Measurements from ENCODE around the gene ZNF526. TPM values are rescaled to one million over a fixed set of nuclear protein-coding genes. Genes with fewer than 3 reads are reported as not detected.
"Not testable (repeated sequence)": the region's sequence is repeated elsewhere in the genome, so short reads cannot be mapped to it uniquely, and the experiment has no call there.

Gene ZNF526
- total and polyA plus RNA-seq, 2 donors from 2014 or later: 2.6 to 11.6 TPM

GRCh38 chr19:42255766-42256745, 35.9 kb downstream of the ZNF526 start:
- no peak for FAIRE-seq
- intact Hi-C loops (cut with DNase I): no loop called here
- DNase-seq: peak; percentile 59 to 88 (median 85)

DNA sequence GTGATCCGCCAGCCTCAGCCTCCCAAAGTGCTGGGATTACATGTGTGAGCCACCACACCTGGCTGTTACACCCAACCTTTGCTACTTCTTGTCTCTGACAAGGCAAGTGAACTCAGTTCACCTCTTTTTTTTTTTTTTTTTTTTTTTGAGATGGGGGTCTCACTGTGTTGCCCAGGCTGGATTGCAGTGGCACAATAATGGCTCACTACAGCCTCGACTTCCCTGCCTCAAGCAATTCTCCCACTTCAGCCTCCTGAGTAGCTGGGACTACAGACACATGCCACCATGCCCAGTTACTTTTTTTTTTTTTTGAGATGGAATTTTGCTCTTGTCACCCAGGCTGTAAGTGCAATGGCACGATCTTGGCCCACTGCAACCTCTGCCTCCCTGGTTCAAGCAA, 37.7 kb downstream of the ZNF526 start:
- H3K27me3 ChIP-seq (ENCODE audit: control insufficient read depth, insufficient read depth, low read length); H3K9me3 ChIP-seq (ENCODE audit: control insufficient read depth in 2 of 3, insufficient read depth in 1 of 3, low read length in 3 of 3); FAIRE-seq; intact Hi-C loops (cut with DNase I); H3K4me1 ChIP-seq (ENCODE audit: control insufficient read depth in 2 of 3, insufficient read depth in 2 of 3, low read depth in 1 of 3, low read length in 3 of 3); H3K9ac ChIP-seq (ENCODE audit: low read length in 3 of 3); H3K4me3 ChIP-seq (ENCODE audit: low read length in 3 of 3); H3K27ac ChIP-seq (ENCODE audit: low read depth in 2 of 2, low read length in 2 of 2); H3K36me3 ChIP-seq (ENCODE audit: control insufficient read depth in 2 of 3, insufficient read depth in 3 of 3, low read length in 3 of 3); DNase-seq: not testable (repeated sequence)

More at GRCh38 chr19:42255766-42256745, 35.9 kb downstream of the ZNF526 start:
- peaks cover 0 to 13% (median 12%) of the 10 kb centered on the region in 3 donors for H3K4me1 ChIP-seq (ENCODE audit: control insufficient read depth in 2 of 3, insufficient read depth in 2 of 3, low read depth in 1 of 3, low read length in 3 of 3)
- no peak for TF ChIP-seq CTCF (IDR thresholded peaks at IDR 0.05; ENCODE audit: borderline replicate concordance, extremely low read depth, insufficient read depth)
- H3K27me3 ChIP-seq (ENCODE audit: control insufficient read depth, insufficient read depth, low read length): no peaks in the 10 kb centered on the region
- no peaks in the 10 kb centered on the region for H3K36me3 ChIP-seq (ENCODE audit: control insufficient read depth in 2 of 3, insufficient read depth in 3 of 3, low read length in 3 of 3)
- H3K4me3 ChIP-seq (ENCODE audit: low read length in 3 of 3): peak overlapping the region; percentile 40 to 74 (median 65)
- peak overlapping the region; percentile 88 to 95 for H3K27ac ChIP-seq (ENCODE audit: low read depth in 2 of 2, low read length in 2 of 2)
- no peaks in the 10 kb centered on the region for H3K9me3 ChIP-seq (ENCODE audit: control insufficient read depth in 2 of 3, insufficient read depth in 1 of 3, low read length in 3 of 3)
- peak overlapping the region in 2 of 3 donors; percentile 29 to 91 for H3K9ac ChIP-seq (ENCODE audit: low read length in 3 of 3)

DNA sequence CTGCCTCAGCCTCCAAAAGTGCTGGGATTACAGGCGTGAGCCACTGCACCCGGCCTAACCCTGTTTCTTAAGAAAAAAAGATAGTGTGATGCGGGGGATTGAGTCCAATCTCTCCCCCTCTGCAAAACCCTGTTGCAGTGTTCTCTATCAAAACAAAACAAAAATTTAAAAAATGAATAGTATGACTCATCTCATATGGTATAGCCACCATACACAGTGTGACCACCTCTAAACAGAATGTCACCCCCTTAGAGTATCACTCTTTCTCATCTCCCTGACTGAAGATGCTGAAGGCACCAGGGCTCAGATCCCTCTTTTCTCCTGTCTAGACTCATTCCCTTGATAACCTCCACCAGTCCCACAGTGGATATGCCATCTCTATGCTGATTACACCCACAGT, 41.7 kb downstream of the ZNF526 start:
- no peak overlapping the region for H3K9ac ChIP-seq (ENCODE audit: low read length in 3 of 3)
- FAIRE-seq: no peak
- intact Hi-C loops (cut with DNase I): no loop called here
- no peak for DNase-seq
- H3K27me3 ChIP-seq (ENCODE audit: control insufficient read depth, insufficient read depth, low read length): no peaks in the 10 kb centered on the region
- TF ChIP-seq CTCF (IDR thresholded peaks at IDR 0.05; ENCODE audit: borderline replicate concordance, extremely low read depth, insufficient read depth): no peak
- no peaks in the 10 kb centered on the region for H3K36me3 ChIP-seq (ENCODE audit: control insufficient read depth in 2 of 3, insufficient read depth in 3 of 3, low read length in 3 of 3)
- H3K9me3 ChIP-seq (ENCODE audit: control insufficient read depth in 2 of 3, insufficient read depth in 1 of 3, low read length in 3 of 3): no peaks in the 10 kb centered on the region
- no peak overlapping the region for H3K27ac ChIP-seq (ENCODE audit: low read depth in 2 of 2, low read length in 2 of 2)
- H3K4me3 ChIP-seq (ENCODE audit: low read length in 3 of 3): no peak overlapping the region
- no peaks in the 10 kb centered on the region for H3K4me1 ChIP-seq (ENCODE audit: control insufficient read depth in 2 of 3, insufficient read depth in 2 of 3, low read depth in 1 of 3, low read length in 3 of 3)

- intact Hi-C loops (cut with DNase I); H3K9me3 ChIP-seq (ENCODE audit: control insufficient read depth in 2 of 3, insufficient read depth in 1 of 3, low read length in 3 of 3); FAIRE-seq; DNase-seq; H3K36me3 ChIP-seq (ENCODE audit: control insufficient read depth in 2 of 3, insufficient read depth in 3 of 3, low read length in 3 of 3); H3K27ac ChIP-seq (ENCODE audit: low read depth in 2 of 2, low read length in 2 of 2); H3K9ac ChIP-seq (ENCODE audit: low read length in 3 of 3); H3K27me3 ChIP-seq (ENCODE audit: control insufficient read depth, insufficient read depth, low read length); H3K4me3 ChIP-seq (ENCODE audit: low read length in 3 of 3): not testable (repeated sequence)
- H3K4me1 ChIP-seq (ENCODE audit: control insufficient read depth in 2 of 3, insufficient read depth in 2 of 3, low read depth in 1 of 3, low read length in 3 of 3): peaks cover 3 to 16% (median 6%) of the 10 kb centered on the region in 3 donors
Measured at GRCh38 chr19:42266105-42266504, 46.0 kb downstream of the ZNF526 start.

DNA sequence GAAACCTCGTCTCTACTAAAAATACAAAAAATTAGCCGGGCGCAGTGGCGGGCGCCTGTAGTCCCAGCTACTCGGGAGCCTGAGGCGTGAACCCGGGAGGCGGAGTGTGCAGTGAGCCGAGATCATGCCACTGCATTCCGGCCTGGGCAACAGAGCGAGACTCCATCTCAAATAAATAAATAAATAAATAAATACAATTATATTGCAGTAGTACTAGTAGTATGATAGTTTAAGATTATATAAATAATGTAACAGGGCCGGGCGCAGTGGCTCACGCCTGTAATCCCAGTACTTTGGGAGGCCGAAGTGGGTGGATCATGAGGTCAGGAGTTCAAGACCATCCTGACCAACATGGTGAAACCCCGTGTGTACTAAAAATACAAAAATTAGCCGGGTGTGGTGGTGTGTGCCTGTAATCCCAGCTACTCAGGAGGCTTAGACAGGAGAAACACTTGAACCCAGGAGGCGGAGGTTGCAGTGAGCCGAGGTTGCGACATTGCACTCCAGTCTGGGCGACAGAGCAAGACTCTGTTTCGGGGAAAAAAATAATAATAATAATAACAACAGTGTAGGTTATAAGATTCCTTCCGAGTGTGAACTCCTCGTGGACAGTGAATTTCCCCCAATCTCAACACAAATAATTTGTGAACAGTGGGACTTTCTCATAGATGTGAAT, 47.0 kb downstream of the ZNF526 start:
- FAIRE-seq; H3K36me3 ChIP-seq (ENCODE audit: control insufficient read depth in 2 of 3, insufficient read depth in 3 of 3, low read length in 3 of 3); intact Hi-C loops (cut with DNase I); H3K27me3 ChIP-seq (ENCODE audit: control insufficient read depth, insufficient read depth, low read length); H3K9ac ChIP-seq (ENCODE audit: low read length in 3 of 3); H3K27ac ChIP-seq (ENCODE audit: low read depth in 2 of 2, low read length in 2 of 2); H3K4me3 ChIP-seq (ENCODE audit: low read length in 3 of 3); H3K9me3 ChIP-seq (ENCODE audit: control insufficient read depth in 2 of 3, insufficient read depth in 1 of 3, low read length in 3 of 3): not testable (repeated sequence)
- peak in 1 of 5 donors; percentile 50 for DNase-seq
- peaks cover 3 to 21% (median 12%) of the 10 kb centered on the region in 3 donors for H3K4me1 ChIP-seq (ENCODE audit: control insufficient read depth in 2 of 3, insufficient read depth in 2 of 3, low read depth in 1 of 3, low read length in 3 of 3)
